WTC11 (cell line): Measurements from ENCODE around the gene COL2A1. TPM values are rescaled to one million over a fixed set of nuclear protein-coding genes. Genes with fewer than 3 reads are reported as not detected.

Experiments
- ATAC-seq: fragments of 200-7000 bp; cut with Tn5 transposase; 2 replicates; pipeline ENCODE4 v1.10.0; 2021; ENCODE audit warnings: mild to moderate bottlenecking, moderate library complexity
- Bru-seq: library from RNA; stranded (reverse); fragments of 400-500 nt; gene quantifications from one replicate; lab custom pipeline; 2021; lab: Mats Ljungman, UMichigan
- CTCF ChIA-PET: fragments of 300-600 bp; sonication (Branson Sonifier 250); formaldehyde crosslinking; loops from one replicate; lab custom pipeline; 2021; ENCODE audit warnings: antibody characterized with exemption; lab: Charles Lee
- POLR2A ChIA-PET: fragments of 350-600 bp; sonication (Branson Sonifier 250); formaldehyde crosslinking; loops from one replicate; lab custom pipeline; 2021; ENCODE audit warnings: antibody characterized with exemption; lab: Charles Lee
- DNase-seq: peaks from one replicate; pipeline ENCODE4 v3.0.0; 2021; ENCODE audit warnings: low spot score
- H3K27ac Mint-ChIP-seq: 2 replicates; pipeline ENCODE4 v1.8.0; 2021; ENCODE audit warnings: mixed read lengths
- H3K27me3 Mint-ChIP-seq: 2 replicates; pipeline ENCODE4 v1.8.0; 2021; ENCODE audit warnings: low read depth, mild to moderate bottlenecking, moderate library complexity, mixed read lengths
- H3K36me3 Mint-ChIP-seq: 2 replicates; pipeline ENCODE4 v1.8.0; 2021; ENCODE audit warnings: mixed read lengths
- H3K4me1 Mint-ChIP-seq: 2 replicates; pipeline ENCODE4 v1.8.0; 2022; ENCODE audit warnings: mixed read lengths
- H3K4me3 Mint-ChIP-seq: 2 replicates; pipeline ENCODE4 v1.8.0; 2021; ENCODE audit warnings: mild to moderate bottlenecking, moderate library complexity, mixed read lengths
- H3K9me3 Mint-ChIP-seq: 2 replicates; pipeline ENCODE4 v1.8.0; 2021; ENCODE audit warnings: mixed read lengths
- EMX1 ChIP-seq: fragments of 250-450 bp; sonication (Bioruptor Pico); IDR thresholded peaks from 2 replicates; pipeline ENCODE4 v1.8.0; 2021; ENCODE audit warnings: mild to moderate bottlenecking
- ESRRA ChIP-seq: sonication (generic); formaldehyde crosslinking; IDR thresholded peaks from 2 replicates; pipeline ENCODE4 v1.8.1; 2022; ENCODE audit warnings: mild to moderate bottlenecking, missing genetic modification reagents, borderline replicate concordance
- FOXJ3 ChIP-seq: sonication (generic); formaldehyde crosslinking; IDR thresholded peaks from 2 replicates; pipeline ENCODE4 v1.9.0; 2021; ENCODE audit warnings: missing genetic modification reagents, mild to moderate bottlenecking, borderline replicate concordance
- FOXK1 ChIP-seq: sonication (generic); formaldehyde crosslinking; IDR thresholded peaks from 2 replicates; pipeline ENCODE4 v1.8.0; 2022; ENCODE audit warnings: mild to moderate bottlenecking, moderate library complexity, missing genetic modification reagents
- JUN ChIP-seq: sonication (generic); formaldehyde crosslinking; IDR thresholded peaks from 2 replicates; pipeline ENCODE4 v1.8.0; 2023; ENCODE audit warnings: mild to moderate bottlenecking, missing genetic modification reagents
- KAT7 ChIP-seq: sonication (generic); formaldehyde crosslinking; IDR thresholded peaks from 2 replicates; pipeline ENCODE4 v1.8.1; 2023; ENCODE audit warnings: missing genetic modification reagents, mild to moderate bottlenecking, borderline replicate concordance
- NFATC4 ChIP-seq: fragments of 250-450 bp; sonication (Bioruptor Pico); IDR thresholded peaks from 2 replicates; pipeline ENCODE4 v1.9.0; 2021; ENCODE audit warnings: mild to moderate bottlenecking
- NFE2L1 ChIP-seq: sonication (generic); formaldehyde crosslinking; IDR thresholded peaks from 2 replicates; pipeline ENCODE4 v1.8.1; 2023; ENCODE audit warnings: missing genetic modification reagents
- NFYB ChIP-seq: sonication (generic); formaldehyde crosslinking; conservative IDR thresholded peaks from 2 replicates; pipeline ENCODE4 v1.8.0; 2022; ENCODE audit warnings: low read depth, missing genetic modification reagents
- NR2C2 ChIP-seq: sonication (generic); formaldehyde crosslinking; IDR thresholded peaks from 2 replicates; pipeline ENCODE4 v1.8.0; 2022; ENCODE audit warnings: mild to moderate bottlenecking, missing genetic modification reagents
- SP1 ChIP-seq: sonication (generic); formaldehyde crosslinking; conservative IDR thresholded peaks from 2 replicates; pipeline ENCODE4 v1.8.1; 2022; ENCODE audit warnings: missing genetic modification reagents
- ZNF138 ChIP-seq: sonication (generic); formaldehyde crosslinking; conservative IDR thresholded peaks from 2 replicates; pipeline ENCODE4 v1.8.1; 2022; ENCODE audit warnings: mild to moderate bottlenecking, moderate library complexity, missing genetic modification reagents
- ZNF263 ChIP-seq: sonication (generic); formaldehyde crosslinking; IDR thresholded peaks from 2 replicates; pipeline ENCODE4 v1.8.1; 2022; ENCODE audit warnings: low read depth, mild to moderate bottlenecking, moderate library complexity, missing genetic modification reagents
- ZNF317 ChIP-seq: sonication (generic); formaldehyde crosslinking; IDR thresholded peaks from 2 replicates; pipeline ENCODE4 v1.8.1; 2023; ENCODE audit warnings: low read depth, mild to moderate bottlenecking, moderate library complexity, missing genetic modification reagents, borderline replicate concordance
- long read RNA-seq, 3 experiments: library from RNA in 1 of 3; library from capped mRNA in 1 of 3; library from polyadenylated mRNA in 1 of 3; unstranded in 2 of 3; stranded (forward) in 1 of 3; transcript quantifications; one replicate each; pipeline ENCODE4 v2.0.0, GENCODE V29; 2021
- total RNA-seq: library from RNA; stranded (reverse); gene quantifications from 3 replicates; pipeline ENCODE4 v1.2.3, GENCODE V29; 2021
- TF ChIP-seq, protein P1 (sequence below): sonication (generic); formaldehyde crosslinking; IDR thresholded peaks from 2 replicates; pipeline ENCODE4 v1.8.0; 2023; ENCODE audit warnings: missing genetic modification reagents, mild to moderate bottlenecking, borderline replicate concordance
- TF ChIP-seq, protein P2 (sequence below): sonication (generic); formaldehyde crosslinking; IDR thresholded peaks from 2 replicates; pipeline ENCODE4 v1.8.1; 2023; ENCODE audit warnings: mild to moderate bottlenecking, missing genetic modification reagents
- TF ChIP-seq, protein P3 (sequence below): sonication (generic); formaldehyde crosslinking; IDR thresholded peaks from 2 replicates; pipeline ENCODE4 v1.8.1; 2023; ENCODE audit warnings: mild to moderate bottlenecking, missing genetic modification reagents, moderate library complexity
- TF ChIP-seq, protein P4 (sequence below): sonication (generic); formaldehyde crosslinking; IDR thresholded peaks from 2 replicates; pipeline ENCODE4 v1.8.1; 2022; ENCODE audit warnings: low read depth, mild to moderate bottlenecking, moderate library complexity, missing genetic modification reagents, borderline replicate concordance
- TF ChIP-seq, protein P5 (sequence below): sonication (generic); formaldehyde crosslinking; conservative IDR thresholded peaks from 2 replicates; pipeline ENCODE4 v1.8.1; 2022; ENCODE audit warnings: mild to moderate bottlenecking, missing genetic modification reagents
- TF ChIP-seq, protein P6 (sequence below): sonication (generic); formaldehyde crosslinking; IDR thresholded peaks from 2 replicates; pipeline ENCODE4 v1.8.1; 2023; ENCODE audit warnings: mild to moderate bottlenecking, moderate library complexity, missing genetic modification reagents
- TF ChIP-seq, protein P7 (sequence below): fragments of 250-450 bp; sonication (Bioruptor Pico); IDR thresholded peaks from 2 replicates; pipeline ENCODE4 v1.9.0; 2021; ENCODE audit warnings: mild to moderate bottlenecking

Gene COL2A1
- total RNA-seq (18.2 to 24.3 TPM (median 20.9 TPM) in 3 replicates), Bru-seq, nascent RNA (percentile 35 among the genes with signal in this experiment)
- long read RNA-seq, experiment 1, full-length matches to known transcripts: 27 of 63 reads
- long read RNA-seq, experiment 1, partial matches to known transcripts: 18 of 63 reads
- long read RNA-seq, experiment 1, other reads (novel, unspliced or antisense): 18 of 63 reads
- long read RNA-seq, experiment 2, partial matches to known transcripts: 13 of 18 reads
- long read RNA-seq, experiment 2, other reads (novel, unspliced or antisense): 5 of 18 reads
- long read RNA-seq, experiment 3: 0 reads

DNA sequence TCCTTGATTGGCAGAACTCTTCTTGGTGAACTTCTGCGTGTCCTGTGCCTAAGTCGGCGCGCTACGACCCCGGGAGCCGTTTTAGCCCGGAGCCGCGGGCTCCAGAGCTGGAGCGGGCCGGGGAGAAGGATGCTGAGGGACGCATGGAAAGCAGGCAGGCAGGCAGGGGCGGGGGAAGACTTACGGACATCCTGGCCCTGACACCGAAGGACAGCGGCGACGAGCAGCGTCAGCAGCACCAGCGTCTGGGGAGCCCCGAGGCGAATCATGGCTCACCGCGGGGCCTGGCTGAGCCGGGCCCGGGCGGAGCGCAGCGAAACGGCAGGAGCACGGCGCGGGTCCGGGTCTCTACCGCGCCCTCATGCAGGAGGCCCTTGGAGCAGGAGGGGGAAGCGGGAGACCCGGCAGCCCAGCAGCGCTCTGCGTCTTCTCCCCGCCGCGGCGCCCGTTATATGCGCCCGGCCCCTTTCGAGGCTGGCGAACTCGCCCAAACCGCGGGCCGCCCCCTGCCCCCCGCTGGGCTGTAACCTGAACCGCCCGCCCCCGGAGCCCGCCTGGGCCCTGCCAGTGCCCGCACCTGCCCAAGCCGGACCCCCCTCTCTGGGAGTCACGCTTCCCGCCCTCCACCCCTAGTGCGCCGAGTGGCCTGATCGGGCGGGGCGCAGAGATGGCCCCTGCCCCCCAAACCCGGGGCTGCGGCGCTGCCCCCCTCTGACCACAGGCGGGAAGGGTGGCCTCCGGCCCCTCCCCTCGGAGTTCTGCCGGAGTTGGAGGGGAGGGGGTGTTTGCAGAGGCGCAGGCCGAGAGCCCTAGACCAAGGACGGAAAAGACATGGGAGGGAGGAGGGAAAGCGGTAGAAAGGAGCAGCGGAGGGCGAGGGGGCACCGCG, at the start of gene COL2A1:
Gene COL2A1 (minus strand): TSS at position 424 of the 889 bp plus-strand sequence. CDS start 155 bp downstream, at position 269.
- ChIA-PET POLR2A (interaction anchor here (0.6 to 0.9 kb wide), 2 partner anchors 99 to 191 kb away, joined by 3 to 9 read pairs; partner anchors contain the start of gene VDR), CTCF (interaction anchor here (0.6 to 4.0 kb wide), 12 partner anchors 12 to 193 kb away, joined by 3 to 18 read pairs (median 5); partner anchors contain the start of genes TMEM106C and VDR)
- Mint-ChIP-seq H3K9me3 (no peaks in the 10 kb centered on the region), H3K27me3 (peaks cover 100% of the 10 kb centered on the region), H3K4me3 (peak within 1 kb of the TSS; percentile 81), H3K27ac (no peak within 1 kb of the TSS), H3K4me1 (peaks cover 52% of the 10 kb centered on the region), H3K36me3 (no peaks in the 10 kb centered on the region)
- peak; percentile 78 for DNase-seq
- peak; percentile 40 for ATAC-seq
- no peak for TF ChIP-seq NR2C2 (CRISPR knock-in tag)
- TF ChIP-seq EMX1 (CRISPR knock-in tag): no peak
- TF ChIP-seq NFATC4 (CRISPR knock-in tag): no peak
- TF ChIP-seq FOXJ3 (CRISPR knock-in tag): no peak
- TF ChIP-seq KAT7 (CRISPR knock-in tag): no peak
- TF ChIP-seq, protein P1, sequence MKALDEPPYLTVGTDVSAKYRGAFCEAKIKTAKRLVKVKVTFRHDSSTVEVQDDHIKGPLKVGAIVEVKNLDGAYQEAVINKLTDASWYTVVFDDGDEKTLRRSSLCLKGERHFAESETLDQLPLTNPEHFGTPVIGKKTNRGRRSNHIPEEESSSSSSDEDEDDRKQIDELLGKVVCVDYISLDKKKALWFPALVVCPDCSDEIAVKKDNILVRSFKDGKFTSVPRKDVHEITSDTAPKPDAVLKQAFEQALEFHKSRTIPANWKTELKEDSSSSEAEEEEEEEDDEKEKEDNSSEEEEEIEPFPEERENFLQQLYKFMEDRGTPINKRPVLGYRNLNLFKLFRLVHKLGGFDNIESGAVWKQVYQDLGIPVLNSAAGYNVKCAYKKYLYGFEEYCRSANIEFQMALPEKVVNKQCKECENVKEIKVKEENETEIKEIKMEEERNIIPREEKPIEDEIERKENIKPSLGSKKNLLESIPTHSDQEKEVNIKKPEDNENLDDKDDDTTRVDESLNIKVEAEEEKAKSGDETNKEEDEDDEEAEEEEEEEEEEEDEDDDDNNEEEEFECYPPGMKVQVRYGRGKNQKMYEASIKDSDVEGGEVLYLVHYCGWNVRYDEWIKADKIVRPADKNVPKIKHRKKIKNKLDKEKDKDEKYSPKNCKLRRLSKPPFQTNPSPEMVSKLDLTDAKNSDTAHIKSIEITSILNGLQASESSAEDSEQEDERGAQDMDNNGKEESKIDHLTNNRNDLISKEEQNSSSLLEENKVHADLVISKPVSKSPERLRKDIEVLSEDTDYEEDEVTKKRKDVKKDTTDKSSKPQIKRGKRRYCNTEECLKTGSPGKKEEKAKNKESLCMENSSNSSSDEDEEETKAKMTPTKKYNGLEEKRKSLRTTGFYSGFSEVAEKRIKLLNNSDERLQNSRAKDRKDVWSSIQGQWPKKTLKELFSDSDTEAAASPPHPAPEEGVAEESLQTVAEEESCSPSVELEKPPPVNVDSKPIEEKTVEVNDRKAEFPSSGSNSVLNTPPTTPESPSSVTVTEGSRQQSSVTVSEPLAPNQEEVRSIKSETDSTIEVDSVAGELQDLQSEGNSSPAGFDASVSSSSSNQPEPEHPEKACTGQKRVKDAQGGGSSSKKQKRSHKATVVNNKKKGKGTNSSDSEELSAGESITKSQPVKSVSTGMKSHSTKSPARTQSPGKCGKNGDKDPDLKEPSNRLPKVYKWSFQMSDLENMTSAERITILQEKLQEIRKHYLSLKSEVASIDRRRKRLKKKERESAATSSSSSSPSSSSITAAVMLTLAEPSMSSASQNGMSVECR (CRISPR knock-in tag): 0 out of 2 replicates have a peak, but pooled peaks have one; percentile 50
- no peak for TF ChIP-seq ZNF317
- no peak for TF ChIP-seq ZNF138 (CRISPR knock-in tag)
- TF ChIP-seq, protein P2, sequence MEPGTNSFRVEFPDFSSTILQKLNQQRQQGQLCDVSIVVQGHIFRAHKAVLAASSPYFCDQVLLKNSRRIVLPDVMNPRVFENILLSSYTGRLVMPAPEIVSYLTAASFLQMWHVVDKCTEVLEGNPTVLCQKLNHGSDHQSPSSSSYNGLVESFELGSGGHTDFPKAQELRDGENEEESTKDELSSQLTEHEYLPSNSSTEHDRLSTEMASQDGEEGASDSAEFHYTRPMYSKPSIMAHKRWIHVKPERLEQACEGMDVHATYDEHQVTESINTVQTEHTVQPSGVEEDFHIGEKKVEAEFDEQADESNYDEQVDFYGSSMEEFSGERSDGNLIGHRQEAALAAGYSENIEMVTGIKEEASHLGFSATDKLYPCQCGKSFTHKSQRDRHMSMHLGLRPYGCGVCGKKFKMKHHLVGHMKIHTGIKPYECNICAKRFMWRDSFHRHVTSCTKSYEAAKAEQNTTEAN: peak; percentile 23; the same call in 1 of the 2 replicates
- TF ChIP-seq ESRRA (CRISPR knock-in tag): no peak
- TF ChIP-seq NFYB: no peak
- no peak for TF ChIP-seq FOXK1 (CRISPR knock-in tag)
- peak; percentile 59 for TF ChIP-seq SP1 (CRISPR knock-in tag)
- TF ChIP-seq, protein P3, sequence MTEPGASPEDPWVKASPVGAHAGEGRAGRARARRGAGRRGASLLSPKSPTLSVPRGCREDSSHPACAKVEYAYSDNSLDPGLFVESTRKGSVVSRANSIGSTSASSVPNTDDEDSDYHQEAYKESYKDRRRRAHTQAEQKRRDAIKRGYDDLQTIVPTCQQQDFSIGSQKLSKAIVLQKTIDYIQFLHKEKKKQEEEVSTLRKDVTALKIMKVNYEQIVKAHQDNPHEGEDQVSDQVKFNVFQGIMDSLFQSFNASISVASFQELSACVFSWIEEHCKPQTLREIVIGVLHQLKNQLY (CRISPR knock-in tag): no peak
- no peak for TF ChIP-seq JUN (CRISPR knock-in tag)
- TF ChIP-seq, protein P4, sequence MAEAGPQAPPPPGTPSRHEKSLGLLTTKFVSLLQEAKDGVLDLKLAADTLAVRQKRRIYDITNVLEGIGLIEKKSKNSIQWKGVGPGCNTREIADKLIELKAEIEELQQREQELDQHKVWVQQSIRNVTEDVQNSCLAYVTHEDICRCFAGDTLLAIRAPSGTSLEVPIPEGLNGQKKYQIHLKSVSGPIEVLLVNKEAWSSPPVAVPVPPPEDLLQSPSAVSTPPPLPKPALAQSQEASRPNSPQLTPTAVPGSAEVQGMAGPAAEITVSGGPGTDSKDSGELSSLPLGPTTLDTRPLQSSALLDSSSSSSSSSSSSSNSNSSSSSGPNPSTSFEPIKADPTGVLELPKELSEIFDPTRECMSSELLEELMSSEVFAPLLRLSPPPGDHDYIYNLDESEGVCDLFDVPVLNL (CRISPR knock-in tag): 0 out of 2 replicates have a peak, but pooled peaks have one; percentile 4
- TF ChIP-seq ZNF263 (CRISPR knock-in tag): no peak
- TF ChIP-seq NFE2L1 (CRISPR knock-in tag): no peak
- TF ChIP-seq, protein P5, sequence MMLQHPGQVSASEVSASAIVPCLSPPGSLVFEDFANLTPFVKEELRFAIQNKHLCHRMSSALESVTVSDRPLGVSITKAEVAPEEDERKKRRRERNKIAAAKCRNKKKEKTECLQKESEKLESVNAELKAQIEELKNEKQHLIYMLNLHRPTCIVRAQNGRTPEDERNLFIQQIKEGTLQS (CRISPR knock-in tag): no peak
- TF ChIP-seq, protein P6, sequence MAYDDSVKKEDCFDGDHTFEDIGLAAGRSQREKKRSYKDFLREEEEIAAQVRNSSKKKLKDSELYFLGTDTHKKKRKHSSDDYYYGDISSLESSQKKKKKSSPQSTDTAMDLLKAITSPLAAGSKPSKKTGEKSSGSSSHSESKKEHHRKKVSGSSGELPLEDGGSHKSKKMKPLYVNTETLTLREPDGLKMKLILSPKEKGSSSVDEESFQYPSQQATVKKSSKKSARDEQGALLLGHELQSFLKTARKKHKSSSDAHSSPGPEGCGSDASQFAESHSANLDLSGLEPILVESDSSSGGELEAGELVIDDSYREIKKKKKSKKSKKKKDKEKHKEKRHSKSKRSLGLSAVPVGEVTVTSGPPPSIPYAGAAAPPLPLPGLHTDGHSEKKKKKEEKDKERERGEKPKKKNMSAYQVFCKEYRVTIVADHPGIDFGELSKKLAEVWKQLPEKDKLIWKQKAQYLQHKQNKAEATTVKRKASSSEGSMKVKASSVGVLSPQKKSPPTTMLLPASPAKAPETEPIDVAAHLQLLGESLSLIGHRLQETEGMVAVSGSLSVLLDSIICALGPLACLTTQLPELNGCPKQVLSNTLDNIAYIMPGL: peak; percentile 25; the same call in 1 of the 2 replicates
- TF ChIP-seq, protein P7, sequence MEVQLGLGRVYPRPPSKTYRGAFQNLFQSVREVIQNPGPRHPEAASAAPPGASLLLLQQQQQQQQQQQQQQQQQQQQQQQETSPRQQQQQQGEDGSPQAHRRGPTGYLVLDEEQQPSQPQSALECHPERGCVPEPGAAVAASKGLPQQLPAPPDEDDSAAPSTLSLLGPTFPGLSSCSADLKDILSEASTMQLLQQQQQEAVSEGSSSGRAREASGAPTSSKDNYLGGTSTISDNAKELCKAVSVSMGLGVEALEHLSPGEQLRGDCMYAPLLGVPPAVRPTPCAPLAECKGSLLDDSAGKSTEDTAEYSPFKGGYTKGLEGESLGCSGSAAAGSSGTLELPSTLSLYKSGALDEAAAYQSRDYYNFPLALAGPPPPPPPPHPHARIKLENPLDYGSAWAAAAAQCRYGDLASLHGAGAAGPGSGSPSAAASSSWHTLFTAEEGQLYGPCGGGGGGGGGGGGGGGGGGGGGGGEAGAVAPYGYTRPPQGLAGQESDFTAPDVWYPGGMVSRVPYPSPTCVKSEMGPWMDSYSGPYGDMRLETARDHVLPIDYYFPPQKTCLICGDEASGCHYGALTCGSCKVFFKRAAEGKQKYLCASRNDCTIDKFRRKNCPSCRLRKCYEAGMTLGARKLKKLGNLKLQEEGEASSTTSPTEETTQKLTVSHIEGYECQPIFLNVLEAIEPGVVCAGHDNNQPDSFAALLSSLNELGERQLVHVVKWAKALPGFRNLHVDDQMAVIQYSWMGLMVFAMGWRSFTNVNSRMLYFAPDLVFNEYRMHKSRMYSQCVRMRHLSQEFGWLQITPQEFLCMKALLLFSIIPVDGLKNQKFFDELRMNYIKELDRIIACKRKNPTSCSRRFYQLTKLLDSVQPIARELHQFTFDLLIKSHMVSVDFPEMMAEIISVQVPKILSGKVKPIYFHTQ (CRISPR knock-in tag): no peak
